ENCODE data around the gene MST1. TPM values are rescaled to one million over a fixed set of nuclear protein-coding genes. Genes with fewer than 3 reads are reported as not detected.

Gene MST1
- total RNA-seq, 1 donor from 2014 or later: 45.2 TPM

DNA sequence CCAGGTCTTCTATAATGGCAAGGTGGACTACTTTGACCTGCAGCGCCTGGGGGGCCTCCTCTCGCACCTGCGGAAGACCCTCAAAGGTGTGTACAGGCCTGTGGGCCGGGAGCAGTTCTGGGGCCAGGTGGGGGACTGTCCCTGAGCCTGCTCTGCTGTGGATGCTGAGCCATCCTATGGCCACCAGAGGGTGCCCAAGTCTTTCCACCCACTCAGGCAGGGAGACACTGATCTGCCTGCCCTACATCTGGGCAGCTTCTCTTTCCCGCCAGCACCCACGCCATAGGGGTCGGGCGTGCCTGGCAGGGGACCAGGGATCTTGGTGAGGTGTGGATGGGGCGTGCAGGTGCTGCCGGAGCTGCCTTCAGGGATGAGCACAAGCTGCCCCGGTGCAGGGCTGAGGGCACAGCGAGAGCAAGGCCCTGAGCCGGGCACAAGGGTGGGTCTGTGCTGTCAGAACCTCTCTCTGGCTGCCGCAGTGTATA is 14.2 kb upstream of the MST1 start:
- TF ChIP-seq, protein P1, sequence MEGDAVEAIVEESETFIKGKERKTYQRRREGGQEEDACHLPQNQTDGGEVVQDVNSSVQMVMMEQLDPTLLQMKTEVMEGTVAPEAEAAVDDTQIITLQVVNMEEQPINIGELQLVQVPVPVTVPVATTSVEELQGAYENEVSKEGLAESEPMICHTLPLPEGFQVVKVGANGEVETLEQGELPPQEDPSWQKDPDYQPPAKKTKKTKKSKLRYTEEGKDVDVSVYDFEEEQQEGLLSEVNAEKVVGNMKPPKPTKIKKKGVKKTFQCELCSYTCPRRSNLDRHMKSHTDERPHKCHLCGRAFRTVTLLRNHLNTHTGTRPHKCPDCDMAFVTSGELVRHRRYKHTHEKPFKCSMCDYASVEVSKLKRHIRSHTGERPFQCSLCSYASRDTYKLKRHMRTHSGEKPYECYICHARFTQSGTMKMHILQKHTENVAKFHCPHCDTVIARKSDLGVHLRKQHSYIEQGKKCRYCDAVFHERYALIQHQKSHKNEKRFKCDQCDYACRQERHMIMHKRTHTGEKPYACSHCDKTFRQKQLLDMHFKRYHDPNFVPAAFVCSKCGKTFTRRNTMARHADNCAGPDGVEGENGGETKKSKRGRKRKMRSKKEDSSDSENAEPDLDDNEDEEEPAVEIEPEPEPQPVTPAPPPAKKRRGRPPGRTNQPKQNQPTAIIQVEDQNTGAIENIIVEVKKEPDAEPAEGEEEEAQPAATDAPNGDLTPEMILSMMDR (IDR thresholded peaks at IDR 0.05; ENCODE audit: unreplicated experiment): peak; percentile 81
- Mint-ChIP-seq H3K9me3 (ENCODE audit: low read depth) (no peaks in the 10 kb centered on the region), H3K4me1 (ENCODE audit: low read depth) (no peaks in the 10 kb centered on the region), H3K27ac (no peak overlapping the region), H3K36me3 (ENCODE audit: insufficient read depth) (peaks cover 5% of the 10 kb centered on the region), H3K27me3 (no peaks in the 10 kb centered on the region), H3K4me3 (ENCODE audit: low read depth) (no peak overlapping the region)
- DNase-seq (ENCODE audit: low spot score, unreplicated experiment): peak; percentile 41

GRCh38 chr3:49702672-49703071 is 13.4 kb upstream of the MST1 start:
- Mint-ChIP-seq H3K27me3 (no peaks in the 10 kb centered on the region), H3K36me3 (ENCODE audit: insufficient read depth) (peaks cover 4% of the 10 kb centered on the region), H3K4me3 (ENCODE audit: low read depth) (no peak overlapping the region), H3K27ac (no peak overlapping the region), H3K9me3 (ENCODE audit: low read depth) (no peaks in the 10 kb centered on the region), H3K4me1 (ENCODE audit: low read depth) (no peaks in the 10 kb centered on the region)
- no peak for DNase-seq (ENCODE audit: low spot score, unreplicated experiment)
- TF ChIP-seq, protein P1 (IDR thresholded peaks at IDR 0.05; ENCODE audit: unreplicated experiment): no peak

DNA sequence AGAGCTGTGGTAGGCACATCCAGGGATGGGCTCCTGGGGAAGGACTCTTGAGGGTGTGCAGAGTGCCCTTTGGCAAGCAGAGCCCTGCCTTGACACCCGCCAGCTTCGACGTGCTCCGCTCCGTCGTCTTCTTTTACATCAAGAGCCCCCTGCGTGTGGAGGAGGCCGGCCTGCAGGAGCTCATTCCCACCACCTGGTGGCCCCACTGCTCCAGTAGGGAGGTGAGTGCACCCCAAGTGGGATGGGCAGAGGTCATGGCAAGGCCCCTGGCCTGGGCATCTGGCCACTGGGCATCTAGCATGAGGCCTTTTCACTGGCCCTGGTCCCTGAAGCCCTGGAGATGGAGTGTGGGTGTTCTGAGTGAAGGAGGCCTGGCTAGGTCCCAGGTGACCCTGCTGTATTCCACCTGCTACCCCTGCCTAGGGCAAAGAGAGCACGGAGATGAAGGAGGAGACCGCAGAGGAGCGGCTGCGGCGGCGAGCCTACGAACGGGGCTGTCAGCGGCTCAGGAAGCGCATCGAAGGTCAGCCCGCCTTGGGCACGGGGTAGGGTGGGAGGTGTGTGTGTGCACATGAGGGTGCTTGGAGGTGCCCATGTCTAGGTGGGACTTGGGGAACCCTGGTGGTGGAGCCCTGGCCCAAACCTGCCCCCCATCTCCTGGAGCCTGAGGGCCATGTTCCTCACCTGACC is 12.3 kb upstream of the MST1 start:
- Mint-ChIP-seq H3K27ac (no peak overlapping the region), H3K27me3 (no peaks in the 10 kb centered on the region), H3K4me3 (ENCODE audit: low read depth) (no peak overlapping the region), H3K4me1 (ENCODE audit: low read depth) (no peaks in the 10 kb centered on the region), H3K9me3 (ENCODE audit: low read depth) (no peaks in the 10 kb centered on the region), H3K36me3 (ENCODE audit: insufficient read depth) (peaks cover 3% of the 10 kb centered on the region)
- TF ChIP-seq, protein P1 (IDR thresholded peaks at IDR 0.05; ENCODE audit: unreplicated experiment): peak; percentile 39
- DNase-seq (ENCODE audit: low spot score, unreplicated experiment): no peak

DNA sequence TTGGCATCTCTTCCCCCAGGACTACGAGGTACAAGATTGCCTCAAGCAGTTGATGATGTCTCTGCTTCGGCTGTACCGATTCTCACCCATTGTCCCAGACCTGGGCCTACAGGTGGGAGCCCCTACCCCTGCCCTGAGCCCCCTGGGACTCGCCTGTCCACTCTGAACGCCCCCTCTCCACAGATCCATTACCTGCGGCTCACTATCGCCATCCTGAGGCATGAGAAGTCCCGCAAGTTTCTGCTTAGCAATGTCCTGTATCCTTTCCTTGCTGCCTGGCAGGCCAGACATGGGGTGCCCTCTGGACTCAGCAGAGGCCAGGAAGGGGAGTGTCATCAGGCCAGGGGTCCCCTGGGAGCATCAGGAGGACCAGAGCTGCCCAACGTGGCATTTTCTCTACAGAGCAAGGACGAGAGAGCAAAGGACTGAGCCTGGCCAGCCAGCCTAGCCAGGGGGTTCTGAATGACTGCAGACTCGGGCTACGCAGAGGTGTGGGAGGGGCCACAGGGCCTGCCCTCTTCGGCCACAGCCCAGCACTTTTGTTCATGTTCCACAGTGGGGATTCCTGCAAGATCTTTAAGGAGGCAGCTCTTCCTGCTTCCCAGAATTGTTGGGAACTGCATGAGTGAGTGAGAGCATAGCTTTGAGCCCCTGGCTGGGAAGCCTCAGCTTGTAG is 11.3 kb upstream of the MST1 start:
- Mint-ChIP-seq H3K4me1 (ENCODE audit: low read depth) (no peaks in the 10 kb centered on the region), H3K9me3 (ENCODE audit: low read depth) (no peaks in the 10 kb centered on the region), H3K4me3 (ENCODE audit: low read depth) (no peak overlapping the region), H3K27ac (no peak overlapping the region), H3K36me3 (ENCODE audit: insufficient read depth) (peaks cover 3% of the 10 kb centered on the region), H3K27me3 (no peaks in the 10 kb centered on the region)
- DNase-seq (ENCODE audit: low spot score, unreplicated experiment): no peak
- TF ChIP-seq, protein P1 (IDR thresholded peaks at IDR 0.05; ENCODE audit: unreplicated experiment): no peak

DNA sequence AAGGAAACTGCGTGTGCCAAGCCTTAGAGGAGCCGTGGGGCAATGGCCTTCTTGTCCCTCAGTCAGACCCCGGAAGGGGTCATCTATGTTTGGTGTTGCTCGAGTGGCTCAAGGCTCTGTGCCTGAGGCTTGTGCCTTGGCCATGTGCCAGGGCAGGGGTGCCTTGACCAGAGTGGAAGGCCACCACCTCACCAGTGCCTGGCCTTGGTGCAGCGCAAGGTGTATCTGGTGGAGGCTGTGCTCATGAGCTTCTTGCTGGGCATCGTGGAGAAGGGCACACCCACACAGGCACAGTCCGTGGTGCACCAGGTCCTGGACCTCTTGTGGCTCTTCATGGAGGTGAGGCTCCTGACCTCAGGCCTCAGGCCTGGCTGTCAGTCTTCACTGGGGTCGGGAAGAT is 10.7 kb upstream of the MST1 start:
- no peak for DNase-seq (ENCODE audit: low spot score, unreplicated experiment)
- H3K27me3 Mint-ChIP-seq: no peaks in the 10 kb centered on the region
- peaks cover 3% of the 10 kb centered on the region for H3K36me3 Mint-ChIP-seq (ENCODE audit: insufficient read depth)
- H3K9me3 Mint-ChIP-seq (ENCODE audit: low read depth): no peaks in the 10 kb centered on the region
- no peaks in the 10 kb centered on the region for H3K4me1 Mint-ChIP-seq (ENCODE audit: low read depth)
- TF ChIP-seq, protein P1 (IDR thresholded peaks at IDR 0.05; ENCODE audit: unreplicated experiment): no peak
- no peak overlapping the region for H3K4me3 Mint-ChIP-seq (ENCODE audit: low read depth)
- no peak overlapping the region for H3K27ac Mint-ChIP-seq

All from progenitor cell of endocrine pancreas (in vitro differentiated cells).